ENCODE measurements around the gene MPZL2.
A peak's percentile ranks its signal among the peaks of the same experiment; 100 is the strongest.

MPZL2 gene

DNA sequence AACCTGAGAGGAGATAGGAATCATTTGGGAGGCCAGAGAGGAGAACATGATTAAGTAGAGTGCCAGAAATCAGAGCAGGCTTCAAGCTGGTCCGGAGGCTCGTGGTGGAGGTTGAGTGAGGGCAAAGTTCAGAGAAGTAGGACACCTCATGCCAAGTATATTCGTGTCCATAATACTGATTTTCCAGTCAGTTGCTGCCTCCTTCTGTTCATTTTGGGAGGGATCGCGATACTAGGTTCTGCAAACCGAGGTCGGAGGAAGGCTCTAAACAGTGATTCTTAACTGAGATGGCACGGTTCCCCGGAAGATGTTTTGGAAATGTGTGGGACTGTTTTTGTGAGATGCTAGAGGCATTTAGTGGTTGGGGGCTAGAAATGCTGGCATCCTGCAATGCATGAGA, 26.8 kb upstream of the MPZL2 start:
- TF ChIP-seq, protein P1, sequence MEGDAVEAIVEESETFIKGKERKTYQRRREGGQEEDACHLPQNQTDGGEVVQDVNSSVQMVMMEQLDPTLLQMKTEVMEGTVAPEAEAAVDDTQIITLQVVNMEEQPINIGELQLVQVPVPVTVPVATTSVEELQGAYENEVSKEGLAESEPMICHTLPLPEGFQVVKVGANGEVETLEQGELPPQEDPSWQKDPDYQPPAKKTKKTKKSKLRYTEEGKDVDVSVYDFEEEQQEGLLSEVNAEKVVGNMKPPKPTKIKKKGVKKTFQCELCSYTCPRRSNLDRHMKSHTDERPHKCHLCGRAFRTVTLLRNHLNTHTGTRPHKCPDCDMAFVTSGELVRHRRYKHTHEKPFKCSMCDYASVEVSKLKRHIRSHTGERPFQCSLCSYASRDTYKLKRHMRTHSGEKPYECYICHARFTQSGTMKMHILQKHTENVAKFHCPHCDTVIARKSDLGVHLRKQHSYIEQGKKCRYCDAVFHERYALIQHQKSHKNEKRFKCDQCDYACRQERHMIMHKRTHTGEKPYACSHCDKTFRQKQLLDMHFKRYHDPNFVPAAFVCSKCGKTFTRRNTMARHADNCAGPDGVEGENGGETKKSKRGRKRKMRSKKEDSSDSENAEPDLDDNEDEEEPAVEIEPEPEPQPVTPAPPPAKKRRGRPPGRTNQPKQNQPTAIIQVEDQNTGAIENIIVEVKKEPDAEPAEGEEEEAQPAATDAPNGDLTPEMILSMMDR (IDR thresholded peaks at IDR 0.05; ENCODE audit: low read depth, low read length), result peak; percentile 47
- H3K27me3 ChIP-seq (ENCODE audit: insufficient read depth, low read depth, severe bottlenecking), result no peaks in the 10 kb centered on the region
- H3K27ac ChIP-seq, result no peak overlapping the region
- H3K9me3 ChIP-seq (ENCODE audit: severe bottlenecking), result no peaks in the 10 kb centered on the region
- no peaks in the 10 kb centered on the region for H3K36me3 ChIP-seq
- no peak overlapping the region for H3K4me3 ChIP-seq (ENCODE audit: low read depth, low read length)
- DNase-seq, result peak; percentile 34

DNA sequence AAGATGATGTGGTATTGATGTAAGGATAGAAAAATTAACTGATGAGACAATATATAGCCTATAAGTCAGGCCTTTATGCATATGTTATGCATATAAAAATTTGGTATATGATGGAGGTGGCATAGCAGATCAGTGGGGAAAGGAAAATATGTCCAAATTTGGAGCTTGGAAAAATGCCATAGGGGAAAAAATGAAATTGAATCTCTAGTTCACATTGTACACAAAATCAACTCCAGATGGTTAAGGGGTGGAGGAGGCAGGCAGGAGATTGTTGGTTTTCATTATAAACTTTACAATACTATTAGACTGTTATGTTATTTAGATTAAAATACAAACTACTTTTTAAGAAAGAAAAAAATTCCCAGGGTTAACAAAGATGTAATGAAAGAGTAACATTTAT, 25.3 kb upstream of the MPZL2 start:
- Histone ChIP-seq H3K27ac (no peak overlapping the region), H3K4me3 (ENCODE audit: low read depth, low read length) (no peak overlapping the region), H3K36me3 (no peaks in the 10 kb centered on the region), H3K27me3 (ENCODE audit: insufficient read depth, low read depth, severe bottlenecking) (no peaks in the 10 kb centered on the region), H3K9me3 (ENCODE audit: severe bottlenecking) (no peaks in the 10 kb centered on the region)
- TF ChIP-seq, protein P1 (IDR thresholded peaks at IDR 0.05; ENCODE audit: low read depth, low read length), result no peak
- no peak for DNase-seq

DNA sequence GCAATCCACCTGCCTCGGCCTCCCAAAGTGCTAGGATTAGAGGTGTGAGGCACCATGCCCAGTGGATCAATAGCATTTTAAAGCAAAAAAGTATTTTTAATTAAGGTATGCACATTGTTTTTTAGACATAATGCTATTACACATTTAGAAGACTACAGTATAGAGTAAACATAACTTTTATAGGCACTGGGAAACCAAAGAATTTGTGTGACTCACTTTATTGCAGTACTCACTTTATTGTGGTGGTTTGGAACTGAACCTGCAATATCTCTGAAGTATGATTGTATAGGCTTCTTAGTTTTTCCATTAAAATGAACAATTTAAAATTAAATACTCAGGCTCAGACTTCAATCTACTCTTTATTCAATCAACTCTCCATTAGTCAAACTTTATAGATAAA, 22.9 kb upstream of the MPZL2 start:
- TF ChIP-seq, protein P1 (IDR thresholded peaks at IDR 0.05; ENCODE audit: low read depth, low read length), result no peak
- H3K27me3 ChIP-seq (ENCODE audit: insufficient read depth, low read depth, severe bottlenecking), result no peaks in the 10 kb centered on the region
- H3K36me3 ChIP-seq, result no peaks in the 10 kb centered on the region
- H3K27ac ChIP-seq, result no peak overlapping the region
- H3K9me3 ChIP-seq (ENCODE audit: severe bottlenecking), result no peaks in the 10 kb centered on the region
- H3K4me3 ChIP-seq (ENCODE audit: low read depth, low read length), result no peak overlapping the region
- DNase-seq, result no peak

GRCh38 chr11:118286545-118286944, 22.4 kb upstream of the MPZL2 start:
- no peaks in the 10 kb centered on the region for H3K9me3 ChIP-seq (ENCODE audit: severe bottlenecking)
- no peaks in the 10 kb centered on the region for H3K27me3 ChIP-seq (ENCODE audit: insufficient read depth, low read depth, severe bottlenecking)
- no peak overlapping the region for H3K27ac ChIP-seq
- no peaks in the 10 kb centered on the region for H3K36me3 ChIP-seq
- TF ChIP-seq, protein P1 (IDR thresholded peaks at IDR 0.05; ENCODE audit: low read depth, low read length), result no peak
- H3K4me3 ChIP-seq (ENCODE audit: low read depth, low read length), result no peak overlapping the region
- DNase-seq, result no peak

GRCh38 chr11:118283756-118284350, 19.8 kb upstream of the MPZL2 start:
- no peak overlapping the region for H3K27ac ChIP-seq
- no peak for DNase-seq

More at GRCh38 chr11:118283756-118284350, 19.8 kb upstream of the MPZL2 start:
- no peaks in the 10 kb centered on the region for H3K27me3 ChIP-seq (ENCODE audit: insufficient read depth, low read depth, severe bottlenecking)
- H3K36me3 ChIP-seq, result no peaks in the 10 kb centered on the region
- no peak overlapping the region for H3K4me3 ChIP-seq (ENCODE audit: low read depth, low read length)
- TF ChIP-seq, protein P1 (IDR thresholded peaks at IDR 0.05; ENCODE audit: low read depth, low read length), result no peak
- H3K9me3 ChIP-seq (ENCODE audit: severe bottlenecking), result no peaks in the 10 kb centered on the region

All from WERI-Rb-1 (cell line).